Neural cell (in vitro differentiated cells): ENCODE results near the gene NXF1. TPM values are rescaled to one million over a fixed set of nuclear protein-coding genes. Genes with fewer than 3 reads are reported as not detected.
A peak's percentile ranks its signal among the peaks of the same experiment; 100 is the strongest.

Source experiments
- H2AFZ ChIP-seq: fragments of 200-600, 300-800 bp; sonication (generic), shearing (Covaris generic); 2 replicates; pipeline ENCODE4 v1.6.0; 2014; ENCODE audit warnings: low read depth, mild to moderate bottlenecking, antibody characterized with exemption, low read length, moderate library complexity
- H3F3A ChIP-seq: fragments of 200-600 bp; shearing (Covaris generic); 2 replicates; pipeline ENCODE4 v1.6.1; 2016; ENCODE audit warnings: mild to moderate bottlenecking, moderate library complexity, mixed read lengths, antibody characterized with exemption, low read length; ENCODE audit not compliant: insufficient read depth, poor library complexity, severe bottlenecking
- H3K27ac ChIP-seq: fragments of 200-600, 300-800 bp; sonication (generic), shearing (Covaris generic); 2 replicates; pipeline ENCODE4 v1.5.1; 2014; ENCODE audit warnings: mild to moderate bottlenecking, low read length, moderate library complexity
- H3K27me3 ChIP-seq: fragments of 300-800, 200-600 bp; sonication (generic), shearing (Covaris generic); 2 replicates; pipeline ENCODE4 v1.6.0; 2014; ENCODE audit warnings: mild to moderate bottlenecking, low read depth, low read length, moderate library complexity; ENCODE audit not compliant: insufficient read depth
- H3K36me3 ChIP-seq: fragments of 300-800, 200-600 bp; sonication (generic), shearing (Covaris generic); 2 replicates; pipeline ENCODE4 v1.5.1; 2014; ENCODE audit warnings: mild to moderate bottlenecking, antibody characterized with exemption, low read length, moderate library complexity; ENCODE audit not compliant: insufficient read depth
- H3K4me2 ChIP-seq: fragments of 300-800, 200-600 bp; sonication (generic), shearing (Covaris generic); 2 replicates; pipeline ENCODE4 v1.6.0; 2014; ENCODE audit warnings: mild to moderate bottlenecking, low read length
- H3K4me3 ChIP-seq: fragments of 300-800, 200-600 bp; sonication (generic), shearing (Covaris generic); 2 replicates; pipeline ENCODE4 v1.5.1; 2014; ENCODE audit warnings: mild to moderate bottlenecking, low read length, moderate library complexity
- H3K79me2 ChIP-seq: fragments of 200-600 bp; shearing (Covaris generic); replicated peaks from 2 replicates; pipeline ENCODE4 v1.6.0; 2014; ENCODE audit warnings: mild to moderate bottlenecking, low read length, moderate library complexity; ENCODE audit not compliant: insufficient read depth
- H3K9ac ChIP-seq: fragments of 300-800, 200-600 bp; sonication (generic), shearing (Covaris generic); 2 replicates; pipeline ENCODE4 v1.6.1; 2016; ENCODE audit warnings: mild to moderate bottlenecking, low read length, mixed read lengths
- H3K9me2 ChIP-seq: fragments of 200-600 bp; shearing (Covaris generic); 2 replicates; pipeline ENCODE4 v1.6.1; 2016; ENCODE audit warnings: mild to moderate bottlenecking, low read length, mixed read lengths; ENCODE audit not compliant: insufficient read depth
- H3K9me3 ChIP-seq: fragments of 200-600, 300-800 bp; sonication (generic), shearing (Covaris generic); 2 replicates; pipeline ENCODE4 v1.6.1; 2016; ENCODE audit warnings: mild to moderate bottlenecking, mixed run types, low read length, moderate library complexity, mixed read lengths
- H4K20me1 ChIP-seq: fragments of 200-600 bp; shearing (Covaris generic); 2 replicates; pipeline ENCODE4 v1.6.1; 2016; ENCODE audit warnings: mild to moderate bottlenecking, mixed run types; ENCODE audit not compliant: insufficient read depth
- EP300 ChIP-seq: fragments of 450-650 bp; conservative IDR thresholded peaks from 2 replicates; pipeline ENCODE4 v1.6.1; 2014; ENCODE audit warnings: antibody characterized with exemption, mild to moderate bottlenecking, moderate library complexity; ENCODE audit not compliant: poor library complexity, severe bottlenecking
- EZH2 ChIP-seq: fragments of 200-600, 300-800 bp; shearing (Covaris generic), sonication (generic); IDR thresholded peaks from 2 replicates; pipeline ENCODE4 v1.6.1; 2014; ENCODE audit warnings: antibody characterized with exemption, low read length, borderline replicate concordance, mild to moderate bottlenecking; ENCODE audit not compliant: insufficient read depth, poor library complexity, severe bottlenecking
- MXI1 ChIP-seq: fragments of 450-650 bp; conservative IDR thresholded peaks from 2 replicates; pipeline ENCODE4 v1.6.1; 2014; ENCODE audit warnings: antibody characterized with exemption, mild to moderate bottlenecking; ENCODE audit not compliant: poor library complexity, severe bottlenecking
- POLR2AphosphoS5 ChIP-seq: IDR thresholded peaks from 2 replicates; pipeline ENCODE4 v1.6.1; 2012
- RAD21 ChIP-seq: fragments of 450-650 bp; conservative IDR thresholded peaks from 2 replicates; pipeline ENCODE4 v1.6.1; 2014; ENCODE audit warnings: antibody characterized with exemption, mild to moderate bottlenecking, moderate library complexity
- SMC3 ChIP-seq: fragments of 450-650 bp; conservative IDR thresholded peaks from 2 replicates; pipeline ENCODE4 v1.6.1; 2014; ENCODE audit warnings: antibody characterized with exemption, mild to moderate bottlenecking, moderate library complexity; ENCODE audit not compliant: poor library complexity
- TAF1 ChIP-seq: IDR thresholded peaks from 2 replicates; pipeline ENCODE4 v1.6.1; 2012; ENCODE audit warnings: low read depth
- polyA plus RNA-seq: library from polyadenylated mRNA; depleted of rRNA; stranded (reverse); fragments of >200 nt; gene quantifications from 2 replicates; pipeline ENCODE4 v1.2.3, GENCODE V29; 2014
- TF ChIP-seq, protein P1 (sequence below): fragments of 450-650 bp; IDR thresholded peaks from 2 replicates; pipeline ENCODE4 v1.5.1; 2014; ENCODE audit warnings: antibody characterized with exemption, mild to moderate bottlenecking, moderate library complexity; ENCODE audit not compliant: poor library complexity, severe bottlenecking
- TF ChIP-seq, protein P2 (sequence below): IDR thresholded peaks from 2 replicates; pipeline ENCODE4 v1.6.1; 2012; ENCODE audit warnings: borderline replicate concordance

The NXF1 gene
- polyA plus RNA-seq, 1 donor from 2014 or later = 26.0 TPM

DNA sequence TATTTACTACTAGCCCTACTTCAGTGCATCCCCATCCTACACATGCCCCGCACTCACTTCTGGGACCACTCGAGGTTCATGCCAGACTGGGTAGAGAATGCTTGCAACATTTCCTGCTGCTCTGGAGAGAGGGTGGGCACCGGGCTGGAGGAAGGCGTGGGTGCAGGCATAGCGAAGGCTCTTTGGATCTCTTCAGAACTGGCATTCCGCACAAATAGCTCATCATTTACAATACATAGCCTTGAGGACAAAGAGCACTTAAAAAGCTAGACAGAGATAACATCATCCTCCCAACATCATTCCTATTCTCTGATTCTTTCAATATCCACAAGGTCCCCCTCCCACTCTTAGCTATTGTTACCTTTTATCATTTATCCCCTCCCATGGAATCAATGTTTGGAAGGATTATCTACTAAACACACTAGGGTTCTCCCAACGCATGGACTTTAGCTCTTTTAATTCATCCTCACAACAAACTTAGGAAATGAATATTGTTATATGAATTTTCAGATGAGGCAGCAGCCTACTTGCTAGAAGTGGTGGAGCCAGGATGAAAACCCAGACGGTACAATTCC is 11.0 kb downstream of the NXF1 start:
- Histone ChIP-seq H3K4me2 (no peak overlapping the region), H3K27ac (no peak overlapping the region)

DNA sequence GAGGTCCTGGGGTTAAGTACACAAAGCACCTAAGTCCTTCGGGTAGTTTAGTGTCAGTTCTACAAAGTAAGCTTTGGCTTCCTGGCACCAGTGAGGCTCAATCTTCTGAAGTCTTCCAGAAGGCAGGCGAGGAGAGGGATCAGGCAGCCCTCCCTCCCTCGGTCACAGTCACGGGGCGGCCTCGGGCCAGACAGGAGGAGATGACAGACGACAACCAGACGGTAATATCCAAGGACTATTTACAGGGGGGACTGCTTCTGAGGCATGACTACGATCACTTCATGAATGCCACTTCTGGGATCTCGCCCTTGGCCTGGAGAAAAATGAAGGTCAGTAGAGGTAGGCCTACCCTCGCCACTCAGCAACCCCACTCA is 13.1 kb downstream of the NXF1 start:
- Histone ChIP-seq H3K27me3 (no peaks in the 10 kb centered on the region), H3F3A (peaks cover 3% of the 10 kb centered on the region), H2AFZ (no peak overlapping the region), H3K4me2 (peak overlapping the region; percentile 59), H3K27ac (no peak overlapping the region), H3K79me2 (peaks cover 10% of the 10 kb centered on the region), H3K36me3 (no peaks in the 10 kb centered on the region), H3K9ac (peak overlapping the region; percentile 75), H4K20me1 (no peaks in the 10 kb centered on the region), H3K4me3 (peak overlapping the region; percentile 93), H3K9me3 (no peaks in the 10 kb centered on the region), H3K9me2 (no peaks in the 10 kb centered on the region)
- TF ChIP-seq SMC3 (no peak), POLR2AphosphoS5 (no peak), EP300 (no peak), EZH2 (no peak), RAD21 (no peak), TAF1 (no peak), MXI1 (no peak)
- TF ChIP-seq, protein P1, sequence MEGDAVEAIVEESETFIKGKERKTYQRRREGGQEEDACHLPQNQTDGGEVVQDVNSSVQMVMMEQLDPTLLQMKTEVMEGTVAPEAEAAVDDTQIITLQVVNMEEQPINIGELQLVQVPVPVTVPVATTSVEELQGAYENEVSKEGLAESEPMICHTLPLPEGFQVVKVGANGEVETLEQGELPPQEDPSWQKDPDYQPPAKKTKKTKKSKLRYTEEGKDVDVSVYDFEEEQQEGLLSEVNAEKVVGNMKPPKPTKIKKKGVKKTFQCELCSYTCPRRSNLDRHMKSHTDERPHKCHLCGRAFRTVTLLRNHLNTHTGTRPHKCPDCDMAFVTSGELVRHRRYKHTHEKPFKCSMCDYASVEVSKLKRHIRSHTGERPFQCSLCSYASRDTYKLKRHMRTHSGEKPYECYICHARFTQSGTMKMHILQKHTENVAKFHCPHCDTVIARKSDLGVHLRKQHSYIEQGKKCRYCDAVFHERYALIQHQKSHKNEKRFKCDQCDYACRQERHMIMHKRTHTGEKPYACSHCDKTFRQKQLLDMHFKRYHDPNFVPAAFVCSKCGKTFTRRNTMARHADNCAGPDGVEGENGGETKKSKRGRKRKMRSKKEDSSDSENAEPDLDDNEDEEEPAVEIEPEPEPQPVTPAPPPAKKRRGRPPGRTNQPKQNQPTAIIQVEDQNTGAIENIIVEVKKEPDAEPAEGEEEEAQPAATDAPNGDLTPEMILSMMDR = no peak
- TF ChIP-seq, protein P2, sequence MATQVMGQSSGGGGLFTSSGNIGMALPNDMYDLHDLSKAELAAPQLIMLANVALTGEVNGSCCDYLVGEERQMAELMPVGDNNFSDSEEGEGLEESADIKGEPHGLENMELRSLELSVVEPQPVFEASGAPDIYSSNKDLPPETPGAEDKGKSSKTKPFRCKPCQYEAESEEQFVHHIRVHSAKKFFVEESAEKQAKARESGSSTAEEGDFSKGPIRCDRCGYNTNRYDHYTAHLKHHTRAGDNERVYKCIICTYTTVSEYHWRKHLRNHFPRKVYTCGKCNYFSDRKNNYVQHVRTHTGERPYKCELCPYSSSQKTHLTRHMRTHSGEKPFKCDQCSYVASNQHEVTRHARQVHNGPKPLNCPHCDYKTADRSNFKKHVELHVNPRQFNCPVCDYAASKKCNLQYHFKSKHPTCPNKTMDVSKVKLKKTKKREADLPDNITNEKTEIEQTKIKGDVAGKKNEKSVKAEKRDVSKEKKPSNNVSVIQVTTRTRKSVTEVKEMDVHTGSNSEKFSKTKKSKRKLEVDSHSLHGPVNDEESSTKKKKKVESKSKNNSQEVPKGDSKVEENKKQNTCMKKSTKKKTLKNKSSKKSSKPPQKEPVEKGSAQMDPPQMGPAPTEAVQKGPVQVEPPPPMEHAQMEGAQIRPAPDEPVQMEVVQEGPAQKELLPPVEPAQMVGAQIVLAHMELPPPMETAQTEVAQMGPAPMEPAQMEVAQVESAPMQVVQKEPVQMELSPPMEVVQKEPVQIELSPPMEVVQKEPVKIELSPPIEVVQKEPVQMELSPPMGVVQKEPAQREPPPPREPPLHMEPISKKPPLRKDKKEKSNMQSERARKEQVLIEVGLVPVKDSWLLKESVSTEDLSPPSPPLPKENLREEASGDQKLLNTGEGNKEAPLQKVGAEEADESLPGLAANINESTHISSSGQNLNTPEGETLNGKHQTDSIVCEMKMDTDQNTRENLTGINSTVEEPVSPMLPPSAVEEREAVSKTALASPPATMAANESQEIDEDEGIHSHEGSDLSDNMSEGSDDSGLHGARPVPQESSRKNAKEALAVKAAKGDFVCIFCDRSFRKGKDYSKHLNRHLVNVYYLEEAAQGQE = no peak

More for the DNA sequence above, 11.0 kb downstream of the NXF1 start:
- Histone ChIP-seq H3F3A (peaks cover 3% of the 10 kb centered on the region), H3K4me3 (no peak overlapping the region), H3K79me2 (peaks cover 5% of the 10 kb centered on the region), H2AFZ (no peak overlapping the region), H3K9me2 (no peaks in the 10 kb centered on the region), H3K36me3 (no peaks in the 10 kb centered on the region), H3K27me3 (no peaks in the 10 kb centered on the region), H3K9me3 (no peaks in the 10 kb centered on the region), H4K20me1 (no peaks in the 10 kb centered on the region), H3K9ac (no peak overlapping the region)
- TF ChIP-seq POLR2AphosphoS5 (no peak), MXI1 (no peak), SMC3 (no peak), TAF1 (no peak), EZH2 (no peak), RAD21 (no peak), EP300 (no peak)
- TF ChIP-seq, protein P2 = no peak
- TF ChIP-seq, protein P1 = no peak
